ENCODE results near the gene PLB1. TPM values are rescaled to one million over a fixed set of nuclear protein-coding genes. Genes with fewer than 3 reads are reported as not detected.

The PLB1 gene
- total RNA-seq, 1 experiment from 2014 or later = 0.91 TPM

DNA sequence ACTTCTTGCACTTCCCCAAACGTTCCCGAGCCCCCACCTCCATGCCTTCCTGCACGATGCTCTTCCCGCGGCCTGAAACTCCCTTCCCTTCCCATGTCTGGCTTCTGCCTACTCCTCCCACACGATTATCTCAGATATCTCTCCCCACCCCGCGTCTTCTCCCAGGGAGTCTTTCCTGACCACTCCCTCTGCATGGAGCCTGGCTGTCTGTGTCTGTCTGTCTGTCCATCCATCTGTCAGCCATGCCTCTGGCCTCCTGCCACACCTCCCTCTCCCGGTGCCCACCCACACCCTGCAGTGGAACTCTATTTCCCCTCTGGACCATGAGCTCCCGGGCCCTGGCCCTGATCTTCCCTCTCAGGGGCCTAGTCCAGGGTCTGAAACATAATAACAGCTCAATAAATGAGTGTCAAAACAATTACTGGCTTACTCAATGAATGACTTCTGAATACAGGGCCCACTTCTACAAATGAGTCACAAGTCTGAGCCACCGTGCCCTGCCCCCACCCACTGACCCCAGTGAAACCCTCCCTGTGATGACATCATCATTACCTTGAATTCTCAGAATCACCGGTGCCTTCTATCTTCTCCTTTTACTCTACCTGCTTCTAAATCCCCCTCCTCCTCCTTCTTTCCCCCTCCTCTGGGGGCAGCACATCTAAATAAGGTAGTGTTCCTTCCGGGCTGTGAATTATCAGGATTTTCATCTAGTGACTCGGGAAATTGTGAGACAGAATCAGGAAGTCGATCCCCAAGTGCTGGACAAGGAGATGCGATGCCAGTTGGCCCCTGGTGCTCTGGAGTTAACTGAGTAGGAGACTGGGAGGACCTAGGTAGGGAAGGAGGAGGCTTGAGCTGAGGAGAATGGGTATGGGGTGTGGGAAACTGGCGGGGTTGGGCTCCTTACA lies 46.1 kb upstream of the PLB1 start:
- POLR2A ChIA-PET = interaction anchor here (0.5 to 7.9 kb wide), 10 partner anchors 13 to 468 kb away, joined by 3 to 93 read pairs (median 3); no protein-coding TSS in a partner anchor
- peak; percentile 60 for DNase-seq (ENCODE audit: unreplicated experiment)
- Mint-ChIP-seq H3K27ac (ENCODE audit: low read depth, unreplicated experiment) (peak overlapping the region; percentile 94), H3K4me1 (ENCODE audit: insufficient read depth, unreplicated experiment) (peaks cover 43% of the 10 kb centered on the region), H3K36me3 (ENCODE audit: insufficient read depth, unreplicated experiment) (no peaks in the 10 kb centered on the region), H3K9me3 (ENCODE audit: unreplicated experiment) (no peaks in the 10 kb centered on the region), H3K27me3 (ENCODE audit: insufficient read depth, unreplicated experiment) (no peaks in the 10 kb centered on the region), H3K4me3 (ENCODE audit: unreplicated experiment) (peak overlapping the region; percentile 41)
- CTCF ChIA-PET = interaction anchor here (0.6 to 1.5 kb wide), 7 partner anchors 10 to 746 kb away, joined by 3 to 5 read pairs (median 3); no protein-coding TSS in a partner anchor
- intact Hi-C loops (cut with micrococcal nuclease) = loop anchor here (5.0 kb wide), 1 partner anchor 492 kb away; no protein-coding TSS in a partner anchor
- BruUV-seq (replicated peaks) = no TSS peak
- TF ChIP-seq, protein P1, sequence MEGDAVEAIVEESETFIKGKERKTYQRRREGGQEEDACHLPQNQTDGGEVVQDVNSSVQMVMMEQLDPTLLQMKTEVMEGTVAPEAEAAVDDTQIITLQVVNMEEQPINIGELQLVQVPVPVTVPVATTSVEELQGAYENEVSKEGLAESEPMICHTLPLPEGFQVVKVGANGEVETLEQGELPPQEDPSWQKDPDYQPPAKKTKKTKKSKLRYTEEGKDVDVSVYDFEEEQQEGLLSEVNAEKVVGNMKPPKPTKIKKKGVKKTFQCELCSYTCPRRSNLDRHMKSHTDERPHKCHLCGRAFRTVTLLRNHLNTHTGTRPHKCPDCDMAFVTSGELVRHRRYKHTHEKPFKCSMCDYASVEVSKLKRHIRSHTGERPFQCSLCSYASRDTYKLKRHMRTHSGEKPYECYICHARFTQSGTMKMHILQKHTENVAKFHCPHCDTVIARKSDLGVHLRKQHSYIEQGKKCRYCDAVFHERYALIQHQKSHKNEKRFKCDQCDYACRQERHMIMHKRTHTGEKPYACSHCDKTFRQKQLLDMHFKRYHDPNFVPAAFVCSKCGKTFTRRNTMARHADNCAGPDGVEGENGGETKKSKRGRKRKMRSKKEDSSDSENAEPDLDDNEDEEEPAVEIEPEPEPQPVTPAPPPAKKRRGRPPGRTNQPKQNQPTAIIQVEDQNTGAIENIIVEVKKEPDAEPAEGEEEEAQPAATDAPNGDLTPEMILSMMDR (IDR thresholded peaks at IDR 0.05; ENCODE audit: unreplicated experiment) = no peak

DNA sequence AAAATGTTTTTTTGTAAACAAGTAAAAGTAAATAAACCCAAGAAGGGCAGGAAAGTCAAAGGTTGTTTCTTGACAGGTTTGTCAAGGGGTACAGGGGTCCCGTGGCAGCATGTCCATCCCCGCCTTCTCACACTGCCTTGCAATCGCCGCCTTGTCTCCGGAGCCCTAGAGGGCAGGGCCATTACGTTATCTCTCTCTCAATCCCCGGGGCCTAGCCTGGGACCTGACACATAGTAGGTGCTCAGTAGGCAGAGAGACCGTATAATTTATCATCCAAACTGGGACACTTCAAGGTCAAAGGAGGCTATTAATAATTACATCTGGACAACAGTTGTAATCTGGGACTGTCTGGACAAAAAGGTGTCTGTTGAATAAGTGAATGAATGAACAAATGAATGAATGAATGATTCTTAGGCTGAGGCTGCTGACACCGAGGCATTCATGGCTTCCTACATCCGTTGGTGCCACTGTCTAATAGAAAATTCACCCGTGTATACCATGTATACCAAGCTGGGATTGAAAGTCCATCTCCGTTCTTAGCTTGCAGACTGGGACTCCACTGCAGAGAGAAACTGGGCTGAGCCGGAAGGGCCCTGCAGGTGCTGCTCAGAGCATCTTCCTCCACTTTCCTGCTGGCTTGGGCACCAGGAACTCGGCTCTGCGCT lies 44.8 kb upstream of the PLB1 start:
- intact Hi-C loops (cut with micrococcal nuclease) = no loop called here
- DNase-seq (ENCODE audit: unreplicated experiment) = no peak

DNA sequence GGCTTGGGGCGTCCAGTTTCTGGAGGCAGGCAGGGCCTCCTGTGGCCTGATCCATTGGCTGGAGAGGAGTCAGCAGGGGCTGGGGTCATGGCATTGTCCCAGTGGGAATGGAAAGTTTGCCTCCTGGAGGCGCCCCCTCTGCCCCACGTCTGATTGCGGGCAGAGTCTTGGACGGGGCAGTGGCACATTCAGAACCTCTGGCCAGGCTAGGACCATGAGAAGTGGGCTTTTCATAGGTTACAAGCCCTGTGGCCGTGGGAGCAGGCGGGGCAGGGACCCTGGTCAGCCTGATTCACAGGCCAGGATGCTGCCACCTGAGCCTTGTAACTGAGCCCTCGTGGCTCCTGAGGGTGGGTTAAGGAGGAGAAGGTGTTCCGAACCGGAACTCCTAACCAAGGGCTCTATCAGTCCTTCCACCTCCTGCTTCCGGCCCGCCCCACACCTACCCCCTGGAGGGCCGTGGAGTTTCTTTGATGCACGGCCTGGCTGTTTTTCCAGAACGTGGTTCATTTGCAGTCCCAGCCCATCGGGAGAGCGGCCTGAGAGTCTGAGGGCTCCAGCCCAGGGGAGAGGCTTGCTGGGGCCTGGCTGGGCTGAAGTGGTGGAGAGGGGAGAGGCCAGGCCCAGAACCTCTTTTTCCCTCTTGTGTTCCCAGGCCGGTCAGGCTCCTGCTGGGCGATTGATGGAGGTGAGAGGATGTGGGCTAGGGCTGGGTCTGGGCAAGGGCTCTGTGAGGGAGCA lies 43.9 kb upstream of the PLB1 start:
- no peaks in the 10 kb centered on the region for H3K27me3 Mint-ChIP-seq (ENCODE audit: insufficient read depth, unreplicated experiment)
- CTCF ChIA-PET = interaction anchor here (0.5 to 1.3 kb wide), 7 partner anchors 23 to 174 kb away, joined by 3 to 5 read pairs (median 3); no protein-coding TSS in a partner anchor
- BruUV-seq (replicated peaks) = no TSS peak
- no peak for DNase-seq (ENCODE audit: unreplicated experiment)
- peaks cover 31% of the 10 kb centered on the region for H3K4me1 Mint-ChIP-seq (ENCODE audit: insufficient read depth, unreplicated experiment)
- POLR2A ChIA-PET = interaction anchor here (0.6 to 1.3 kb wide), 2 partner anchors 29 to 38 kb away, joined by 3 to 7 read pairs; no protein-coding TSS in a partner anchor
- TF ChIP-seq, protein P1 (IDR thresholded peaks at IDR 0.05; ENCODE audit: unreplicated experiment) = no peak
- H3K36me3 Mint-ChIP-seq (ENCODE audit: insufficient read depth, unreplicated experiment) = no peaks in the 10 kb centered on the region
- no peak overlapping the region for H3K4me3 Mint-ChIP-seq (ENCODE audit: unreplicated experiment)
- intact Hi-C loops (cut with micrococcal nuclease) = loop anchor here (1.0 to 2.0 kb wide), 4 partner anchors 45 to 749 kb away; no protein-coding TSS in a partner anchor
- H3K9me3 Mint-ChIP-seq (ENCODE audit: unreplicated experiment) = no peaks in the 10 kb centered on the region
- no peak overlapping the region for H3K27ac Mint-ChIP-seq (ENCODE audit: low read depth, unreplicated experiment)

More for the DNA sequence above, 44.8 kb upstream of the PLB1 start:
- no TSS peak for BruUV-seq (replicated peaks)
- Mint-ChIP-seq H3K27me3 (ENCODE audit: insufficient read depth, unreplicated experiment) (no peaks in the 10 kb centered on the region), H3K27ac (ENCODE audit: low read depth, unreplicated experiment) (no peak overlapping the region), H3K4me3 (ENCODE audit: unreplicated experiment) (no peak overlapping the region), H3K36me3 (ENCODE audit: insufficient read depth, unreplicated experiment) (no peaks in the 10 kb centered on the region), H3K4me1 (ENCODE audit: insufficient read depth, unreplicated experiment) (peaks cover 34% of the 10 kb centered on the region), H3K9me3 (ENCODE audit: unreplicated experiment) (no peaks in the 10 kb centered on the region)
- TF ChIP-seq, protein P1 (IDR thresholded peaks at IDR 0.05; ENCODE audit: unreplicated experiment) = no peak
- POLR2A ChIA-PET = interaction anchor here (3.2 to 7.9 kb wide), 2 partner anchors 14 to 28 kb away, joined by 12 to 93 read pairs; no protein-coding TSS in a partner anchor
- CTCF ChIA-PET = interaction anchor here (1.4 kb wide), 1 partner anchor 747 kb away, joined by 5 read pairs; no protein-coding TSS in a partner anchor
